Stimulated activated effector memory CD8-positive, alpha-beta T cell treated with anti-CD3 and anti-CD28 coated beads, Interleukin-12 subunit alpha, Interleukin-12 subunit beta, amount 100 ng/mL, for 72 hours (primary cell): ENCODE results near the gene OXCT2.

Experiments
- ATAC-seq: fragments of 150-1000 bp; cut with Tn5 transposase; 2 replicates; pipeline ENCODE4 v1.10.0; 2021
- DNase-seq, 2 donors: peaks; one replicate each; pipeline ENCODE4 v3.0.0; 2021 to 2022; ENCODE audit warnings: low spot score in 2 of 2
- H3K27ac Mint-ChIP-seq: one replicate; pipeline ENCODE4 v1.8.0; 2022; ENCODE audit warnings: mild to moderate bottlenecking, mixed read lengths
- H3K36me3 Mint-ChIP-seq: one replicate; pipeline ENCODE4 v1.8.0; 2022; ENCODE audit warnings: mild to moderate bottlenecking, mixed read lengths
- H3K4me1 Mint-ChIP-seq: one replicate; pipeline ENCODE4 v1.8.0; 2022; ENCODE audit warnings: mixed read lengths
- H3K4me3 Mint-ChIP-seq: one replicate; pipeline ENCODE4 v1.8.0; 2022; ENCODE audit warnings: mild to moderate bottlenecking, mixed read lengths
- H3K9me3 Mint-ChIP-seq: one replicate; pipeline ENCODE4 v1.8.0; 2022; ENCODE audit warnings: mixed read lengths

OXCT2 gene

GRCh38 chr1:39735731-39736130 is 35.4 kb downstream of the OXCT2 start:
- no peak for DNase-seq
- ATAC-seq: no peak
- peaks cover 13% of the 10 kb centered on the region for H3K36me3 Mint-ChIP-seq
- no peaks in the 10 kb centered on the region for H3K9me3 Mint-ChIP-seq
- H3K4me3 Mint-ChIP-seq: no peak overlapping the region
- peaks cover 38% of the 10 kb centered on the region for H3K4me1 Mint-ChIP-seq
- H3K27ac Mint-ChIP-seq: no peak overlapping the region

GRCh38 chr1:39733161-39733560 is 38.0 kb downstream of the OXCT2 start:
- Mint-ChIP-seq H3K27ac (no peak overlapping the region), H3K4me1 (peaks cover 27% of the 10 kb centered on the region), H3K9me3 (no peaks in the 10 kb centered on the region), H3K36me3 (no peaks in the 10 kb centered on the region), H3K4me3 (no peak overlapping the region)
- no peak for DNase-seq
- ATAC-seq: no peak

- Mint-ChIP-seq H3K4me3 (no peak overlapping the region), H3K27ac (no peak overlapping the region), H3K9me3 (no peaks in the 10 kb centered on the region), H3K36me3 (no peaks in the 10 kb centered on the region), H3K4me1 (peaks cover 25% of the 10 kb centered on the region)
- no peak for ATAC-seq
- no peak for DNase-seq
Observed at GRCh38 chr1:39732730-39733129, 38.4 kb downstream of the OXCT2 start.

DNA sequence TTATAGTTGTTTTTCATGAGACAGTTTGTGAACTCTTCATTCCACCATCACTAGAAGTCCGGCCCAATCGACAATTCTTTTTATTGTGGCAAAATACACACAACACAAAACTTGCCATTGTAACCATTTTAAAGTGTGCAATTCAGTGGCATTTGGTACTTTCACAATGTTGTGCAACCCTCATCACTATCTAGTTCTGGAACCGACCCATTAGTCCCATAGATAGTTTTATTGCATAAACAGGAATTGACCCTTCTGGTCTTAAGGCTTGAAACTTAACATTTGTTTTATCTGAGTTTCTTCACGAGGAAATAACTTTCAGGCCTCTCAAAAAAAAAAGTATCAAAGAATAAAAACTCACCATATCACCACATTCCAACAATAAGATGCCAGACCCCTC is 41.3 kb downstream of the OXCT2 start:
- Mint-ChIP-seq H3K4me3 (no peak overlapping the region), H3K4me1 (peaks cover 11% of the 10 kb centered on the region), H3K27ac (no peak overlapping the region), H3K36me3 (no peaks in the 10 kb centered on the region), H3K9me3 (no peaks in the 10 kb centered on the region)
- DNase-seq: no peak
- ATAC-seq: no peak

GRCh38 chr1:39729030-39729429 is 42.1 kb downstream of the OXCT2 start:
- Mint-ChIP-seq H3K36me3 (no peaks in the 10 kb centered on the region), H3K4me3 (no peak overlapping the region), H3K9me3 (no peaks in the 10 kb centered on the region), H3K27ac (no peak overlapping the region), H3K4me1 (peaks cover 11% of the 10 kb centered on the region)
- peak; percentile 49 for ATAC-seq
- no peak for DNase-seq

GRCh38 chr1:39727932-39728317 is 43.2 kb downstream of the OXCT2 start:
- Mint-ChIP-seq H3K4me3 (no peak overlapping the region), H3K9me3 (no peaks in the 10 kb centered on the region), H3K36me3 (no peaks in the 10 kb centered on the region), H3K4me1 (peaks cover 11% of the 10 kb centered on the region), H3K27ac (no peak overlapping the region)
- DNase-seq (no peak), ATAC-seq (no peak)

GRCh38 chr1:39727221-39727931 is 43.8 kb downstream of the OXCT2 start:
- Mint-ChIP-seq H3K4me1 (peaks cover 11% of the 10 kb centered on the region), H3K36me3 (no peaks in the 10 kb centered on the region), H3K27ac (no peak overlapping the region), H3K4me3 (no peak overlapping the region), H3K9me3 (no peaks in the 10 kb centered on the region)
- ATAC-seq (no peak), DNase-seq (no peak)

DNA sequence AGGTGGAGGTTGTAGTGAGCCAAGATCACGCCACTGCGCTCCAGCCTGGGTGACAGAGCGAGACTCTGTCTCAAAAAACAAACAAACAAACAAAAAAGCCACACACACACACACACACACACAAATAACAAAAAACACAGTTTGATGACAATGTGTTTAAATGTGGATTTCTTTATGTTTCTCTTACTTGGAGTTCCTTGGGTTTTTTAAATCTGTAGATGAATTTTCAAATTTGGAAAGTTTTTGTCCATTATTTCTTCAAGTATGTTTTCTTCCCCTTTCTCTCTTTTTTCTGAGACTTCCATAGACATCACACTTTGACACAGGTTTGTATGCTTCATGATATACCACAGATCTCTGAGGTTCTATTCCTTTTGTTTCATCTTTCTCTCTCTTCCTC is 44.5 kb downstream of the OXCT2 start:
- Mint-ChIP-seq H3K36me3 (no peaks in the 10 kb centered on the region), H3K27ac (no peak overlapping the region), H3K4me3 (no peak overlapping the region), H3K4me1 (peaks cover 11% of the 10 kb centered on the region), H3K9me3 (no peaks in the 10 kb centered on the region)
- ATAC-seq (no peak), DNase-seq (no peak)

- Mint-ChIP-seq H3K4me3 (no peak overlapping the region), H3K36me3 (no peaks in the 10 kb centered on the region), H3K9me3 (no peaks in the 10 kb centered on the region), H3K4me1 (no peaks in the 10 kb centered on the region), H3K27ac (no peak overlapping the region)
- ATAC-seq (no peak), DNase-seq (no peak)
Observed at GRCh38 chr1:39722495-39722894, 48.7 kb downstream of the OXCT2 start.

DNA sequence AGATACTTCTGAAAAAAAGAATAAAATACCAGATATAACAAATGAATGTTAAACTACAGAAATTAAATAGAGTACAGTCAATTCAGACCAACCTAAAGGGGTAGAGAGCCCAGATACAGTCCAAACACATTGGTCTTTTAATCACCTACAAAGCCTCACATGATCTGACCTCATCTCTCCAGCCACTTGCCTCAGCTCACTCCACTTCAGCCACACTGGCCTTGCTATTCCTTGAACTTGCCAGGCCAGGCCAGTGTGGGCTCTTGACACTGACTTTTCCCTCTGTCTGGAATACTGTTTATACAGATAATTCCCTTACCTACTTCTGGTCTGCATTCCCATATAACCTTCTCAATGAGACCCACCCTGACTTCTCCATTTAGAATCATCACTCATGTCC is 49.5 kb downstream of the OXCT2 start:
- ATAC-seq (no peak), DNase-seq (no peak)
- Mint-ChIP-seq H3K36me3 (no peaks in the 10 kb centered on the region), H3K4me3 (no peak overlapping the region), H3K4me1 (no peaks in the 10 kb centered on the region), H3K27ac (no peak overlapping the region), H3K9me3 (no peaks in the 10 kb centered on the region)

DNA sequence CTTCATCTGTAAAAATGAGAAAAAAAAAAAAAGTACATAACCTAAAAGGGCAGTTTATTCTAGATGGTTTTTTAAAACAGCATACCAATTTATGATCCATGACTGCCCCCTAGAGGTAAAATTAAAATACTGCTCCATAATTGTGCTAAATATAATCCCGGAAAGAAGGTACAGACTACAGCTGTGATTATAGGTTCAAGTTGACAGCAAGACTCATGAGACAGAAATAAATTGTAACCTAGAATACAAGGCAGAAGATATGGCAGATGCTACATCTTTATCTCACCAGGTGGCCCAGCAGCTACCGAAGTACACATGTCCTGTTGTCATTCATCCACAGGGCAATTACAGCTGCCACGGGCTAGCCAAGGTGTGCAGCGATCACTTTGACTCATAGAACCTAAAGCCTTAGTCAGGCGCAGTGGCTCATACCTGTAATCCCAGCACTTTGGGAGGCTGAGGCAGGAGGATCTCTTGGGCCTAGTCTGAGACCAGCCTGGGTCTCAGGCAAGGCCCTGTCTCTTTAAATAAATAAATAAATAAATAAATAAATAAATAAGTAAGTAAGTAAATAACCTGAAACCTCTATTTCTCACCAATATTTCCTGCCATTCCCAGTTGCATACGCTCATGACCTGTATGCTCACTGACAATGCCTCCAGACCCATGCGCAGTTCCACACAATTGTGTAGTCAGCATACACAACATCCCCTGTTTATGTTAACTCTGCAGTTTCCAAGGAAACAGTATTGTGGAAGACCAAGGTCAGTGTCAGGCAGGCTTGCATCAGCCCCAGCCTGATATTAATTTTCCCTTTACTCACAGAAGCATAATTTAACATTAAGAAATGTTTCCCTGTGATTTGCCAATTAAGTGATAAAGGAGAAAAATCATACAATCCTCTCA is 50.8 kb downstream of the OXCT2 start:
- peak; percentile 62 for ATAC-seq
- peak in 1 of 2 donors; percentile 53 for DNase-seq
- H3K36me3 Mint-ChIP-seq: no peaks in the 10 kb centered on the region

More for the DNA sequence above, 50.8 kb downstream of the OXCT2 start:
- Mint-ChIP-seq H3K27ac (no peak overlapping the region), H3K4me1 (no peaks in the 10 kb centered on the region), H3K9me3 (no peaks in the 10 kb centered on the region), H3K4me3 (no peak overlapping the region)
